Neural progenitor cell (in vitro differentiated cells): ENCODE measurements around the gene RFX8.

ENCODE experiments used
- EZH2 ChIP-seq: fragments of 200-600 bp; sonication (generic); IDR thresholded peaks from 2 replicates; pipeline ENCODE4 v1.6.1; 2017; ENCODE audit warnings: antibody characterized with exemption, mild to moderate bottlenecking, moderate library complexity
- EZH2phosphoT487 ChIP-seq: fragments of 200-600 bp; sonication (generic); IDR thresholded peaks from 2 replicates; pipeline ENCODE4 v1.6.1; 2017; ENCODE audit warnings: antibody characterized with exemption
- TF ChIP-seq, protein P1 (sequence below): fragments of 200-600 bp; sonication (generic); IDR thresholded peaks from 2 replicates; pipeline ENCODE4 v1.5.1; 2017; ENCODE audit warnings: antibody characterized with exemption, mild to moderate bottlenecking

DNA sequence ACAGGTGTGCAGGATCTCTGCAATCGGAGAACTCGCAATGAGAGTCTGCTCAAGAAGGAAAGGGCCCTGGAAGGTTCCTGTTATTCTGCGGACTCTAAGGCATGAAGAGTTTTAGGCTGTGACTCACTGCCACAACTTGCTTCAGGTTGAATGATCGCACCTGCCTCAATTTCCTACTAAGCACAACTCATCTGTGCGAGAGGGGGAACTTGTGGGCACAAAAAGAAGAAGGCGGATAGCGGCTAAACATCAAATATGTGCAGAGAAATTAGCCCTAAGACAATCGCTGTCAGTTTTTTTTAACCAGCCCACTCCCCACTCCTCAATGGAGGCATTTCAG, 73.6 kb downstream of the RFX8 start:
- TF ChIP-seq, protein P1, sequence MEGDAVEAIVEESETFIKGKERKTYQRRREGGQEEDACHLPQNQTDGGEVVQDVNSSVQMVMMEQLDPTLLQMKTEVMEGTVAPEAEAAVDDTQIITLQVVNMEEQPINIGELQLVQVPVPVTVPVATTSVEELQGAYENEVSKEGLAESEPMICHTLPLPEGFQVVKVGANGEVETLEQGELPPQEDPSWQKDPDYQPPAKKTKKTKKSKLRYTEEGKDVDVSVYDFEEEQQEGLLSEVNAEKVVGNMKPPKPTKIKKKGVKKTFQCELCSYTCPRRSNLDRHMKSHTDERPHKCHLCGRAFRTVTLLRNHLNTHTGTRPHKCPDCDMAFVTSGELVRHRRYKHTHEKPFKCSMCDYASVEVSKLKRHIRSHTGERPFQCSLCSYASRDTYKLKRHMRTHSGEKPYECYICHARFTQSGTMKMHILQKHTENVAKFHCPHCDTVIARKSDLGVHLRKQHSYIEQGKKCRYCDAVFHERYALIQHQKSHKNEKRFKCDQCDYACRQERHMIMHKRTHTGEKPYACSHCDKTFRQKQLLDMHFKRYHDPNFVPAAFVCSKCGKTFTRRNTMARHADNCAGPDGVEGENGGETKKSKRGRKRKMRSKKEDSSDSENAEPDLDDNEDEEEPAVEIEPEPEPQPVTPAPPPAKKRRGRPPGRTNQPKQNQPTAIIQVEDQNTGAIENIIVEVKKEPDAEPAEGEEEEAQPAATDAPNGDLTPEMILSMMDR: no peak
- TF ChIP-seq EZH2 (no peak), EZH2phosphoT487 (no peak)
